ENCODE results near the gene MCUB. TPM values are rescaled to one million over a fixed set of nuclear protein-coding genes. Genes with fewer than 3 reads are reported as not detected.
"Not testable (repeated sequence)": the region's sequence is repeated elsewhere in the genome, so short reads cannot be mapped to it uniquely, and the experiment has no call there.

MCUB gene
- total RNA-seq, 1 donor from 2014 or later: 44.9 TPM

- no peak for DNase-seq
Measured at GRCh38 chr4:109631532-109632108, 71.6 kb downstream of the MCUB start.

- DNase-seq: no peak
Measured at GRCh38 chr4:109640644-109641043, 80.6 kb downstream of the MCUB start.

GRCh38 chr4:109645874-109646710 is 86.0 kb downstream of the MCUB start:
- DNase-seq: no peak

- DNase-seq: no peak
Measured at GRCh38 chr4:109648266-109648996, 88.4 kb downstream of the MCUB start.

GRCh38 chr4:109648997-109649575 is 89.0 kb downstream of the MCUB start:
- no peak for DNase-seq

- DNase-seq: no peak
Measured at GRCh38 chr4:109649872-109650271, 89.8 kb downstream of the MCUB start.

GRCh38 chr4:109655396-109655795 is 95.3 kb downstream of the MCUB start:
- no peak for DNase-seq

GRCh38 chr4:109657854-109658418 is 97.9 kb downstream of the MCUB start:
- DNase-seq: no peak

GRCh38 chr4:109658871-109659410 is 98.9 kb downstream of the MCUB start:
- DNase-seq: no peak

- DNase-seq: no peak
Measured at GRCh38 chr4:109662116-109662515, 102.1 kb downstream of the MCUB start.

GRCh38 chr4:109662771-109663170 is 102.7 kb downstream of the MCUB start:
- DNase-seq: no peak

- no peak for DNase-seq
Measured at GRCh38 chr4:109665783-109666485, 105.9 kb downstream of the MCUB start.

GRCh38 chr4:109671350-109671749 is 111.3 kb downstream of the MCUB start:
- no peak for DNase-seq

GRCh38 chr4:109672169-109672930 is 112.3 kb downstream of the MCUB start:
- DNase-seq: no peak

GRCh38 chr4:109673303-109673702 is 113.3 kb downstream of the MCUB start:
- DNase-seq: no peak

- no peak for DNase-seq
Measured at GRCh38 chr4:109675181-109675580, 115.1 kb downstream of the MCUB start.

- no peak for DNase-seq
Measured at GRCh38 chr4:109675843-109676242, 115.8 kb downstream of the MCUB start.

GRCh38 chr4:109676886-109677285 is 116.8 kb downstream of the MCUB start:
- DNase-seq: no peak

- DNase-seq: not testable (repeated sequence)
Measured at GRCh38 chr4:109678472-109678871, 118.4 kb downstream of the MCUB start.

- DNase-seq: not testable (repeated sequence)
Measured at GRCh38 chr4:109678925-109679324, 118.9 kb downstream of the MCUB start.

GRCh38 chr4:109682875-109683274 is 122.8 kb downstream of the MCUB start:
- no peak for DNase-seq
